Coronary artery (tissue), 2 donors: Measurements from ENCODE around the gene DPH2.

Source experiments
- DNase-seq: peaks from one replicate; pipeline ENCODE4 v3.0.0-alpha.2; 2017; ENCODE audit warnings: low spot score
- H3K27ac ChIP-seq, 2 donors: fragments of 200-600 bp; sonication (generic); one replicate each; pipeline ENCODE4 v1.5.1; 2016 to 2019
- H3K4me3 ChIP-seq: fragments of 200-600 bp; sonication (generic); 2 replicates; pipeline ENCODE4 v1.5.1; 2016; ENCODE audit warnings: mild to moderate bottlenecking, moderate library complexity
- TF ChIP-seq, protein P1 (sequence below): fragments of 200-600 bp; sonication (generic); IDR thresholded peaks from one replicate; pipeline ENCODE4 v1.5.1; 2019; ENCODE audit warnings: antibody characterized with exemption

Gene DPH2

DNA sequence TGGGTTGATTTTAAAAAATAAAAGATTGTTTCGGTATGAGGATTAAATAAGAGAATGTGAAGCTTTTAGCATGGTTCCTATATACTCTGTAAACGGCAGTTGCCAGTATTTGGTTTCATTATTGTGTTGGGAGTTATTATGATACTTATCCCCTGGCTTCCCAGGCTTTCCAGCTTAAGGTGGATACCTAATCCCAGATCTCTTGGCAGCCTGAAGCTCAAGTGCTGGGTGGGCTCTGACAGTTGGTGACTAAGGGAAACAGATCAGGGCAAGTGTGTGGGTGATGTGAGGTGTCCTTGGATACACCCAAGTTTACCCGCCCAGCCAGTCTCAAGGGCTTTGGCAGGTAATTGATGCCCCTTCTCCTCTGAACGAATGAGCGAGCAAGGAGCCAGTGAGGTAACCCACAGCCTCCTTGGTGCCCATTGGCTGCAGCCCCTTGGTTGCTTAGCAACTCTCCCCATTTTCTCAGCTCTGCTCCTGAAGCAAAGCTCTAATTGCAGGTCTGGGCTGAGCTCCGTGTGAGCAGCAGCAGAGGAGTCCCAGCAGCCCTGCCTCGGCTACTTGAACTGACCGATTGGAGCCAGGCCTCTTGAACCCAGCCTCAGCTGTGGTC, 17.0 kb upstream of the DPH2 start:
- Histone ChIP-seq H3K27ac (no peak overlapping the region), H3K4me3 (no peak overlapping the region)
- no peak for DNase-seq
- TF ChIP-seq, protein P1, sequence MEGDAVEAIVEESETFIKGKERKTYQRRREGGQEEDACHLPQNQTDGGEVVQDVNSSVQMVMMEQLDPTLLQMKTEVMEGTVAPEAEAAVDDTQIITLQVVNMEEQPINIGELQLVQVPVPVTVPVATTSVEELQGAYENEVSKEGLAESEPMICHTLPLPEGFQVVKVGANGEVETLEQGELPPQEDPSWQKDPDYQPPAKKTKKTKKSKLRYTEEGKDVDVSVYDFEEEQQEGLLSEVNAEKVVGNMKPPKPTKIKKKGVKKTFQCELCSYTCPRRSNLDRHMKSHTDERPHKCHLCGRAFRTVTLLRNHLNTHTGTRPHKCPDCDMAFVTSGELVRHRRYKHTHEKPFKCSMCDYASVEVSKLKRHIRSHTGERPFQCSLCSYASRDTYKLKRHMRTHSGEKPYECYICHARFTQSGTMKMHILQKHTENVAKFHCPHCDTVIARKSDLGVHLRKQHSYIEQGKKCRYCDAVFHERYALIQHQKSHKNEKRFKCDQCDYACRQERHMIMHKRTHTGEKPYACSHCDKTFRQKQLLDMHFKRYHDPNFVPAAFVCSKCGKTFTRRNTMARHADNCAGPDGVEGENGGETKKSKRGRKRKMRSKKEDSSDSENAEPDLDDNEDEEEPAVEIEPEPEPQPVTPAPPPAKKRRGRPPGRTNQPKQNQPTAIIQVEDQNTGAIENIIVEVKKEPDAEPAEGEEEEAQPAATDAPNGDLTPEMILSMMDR: no peak

DNA sequence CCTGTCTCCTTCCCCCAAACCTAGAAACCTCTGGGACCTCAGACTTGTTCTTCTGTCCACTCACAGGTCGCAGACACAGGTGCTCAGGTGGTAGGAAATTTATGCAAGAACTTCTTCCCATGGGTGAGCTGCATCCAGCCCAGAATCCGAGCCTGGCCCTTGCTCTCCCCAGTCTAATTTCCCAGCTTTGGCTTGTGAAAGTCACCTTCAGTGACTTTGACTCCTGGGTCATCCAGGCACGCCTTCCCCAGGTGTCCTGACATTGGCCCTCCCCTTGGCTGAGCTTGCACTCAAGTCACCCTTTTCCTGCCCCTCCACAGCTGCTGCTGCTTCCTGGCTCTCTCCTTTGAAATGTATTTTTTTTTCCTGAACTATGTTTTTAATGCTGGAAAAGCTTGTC, 16.4 kb upstream of the DPH2 start:
- H3K4me3 ChIP-seq: no peak overlapping the region
- no peak overlapping the region for H3K27ac ChIP-seq
- TF ChIP-seq, protein P1: no peak
- no peak for DNase-seq

DNA sequence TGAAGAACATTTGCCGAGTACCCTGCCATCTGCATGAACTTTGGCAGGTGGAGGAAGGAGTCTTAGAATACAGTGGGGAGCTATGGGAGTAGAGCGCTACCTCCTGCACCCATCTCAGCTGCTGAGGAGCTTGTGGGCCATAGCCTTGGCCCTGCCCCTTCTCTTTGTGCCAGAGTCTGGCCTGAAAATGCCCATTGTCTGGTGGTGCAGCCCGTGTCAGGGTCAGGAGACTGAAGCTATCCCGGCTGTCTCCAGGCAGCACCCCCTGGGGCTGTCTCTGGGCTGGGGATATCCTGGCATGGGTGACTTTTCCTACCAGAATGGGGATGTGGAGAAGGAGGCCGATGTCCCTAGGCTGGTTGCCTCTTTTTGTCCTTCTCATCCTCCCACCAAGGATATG, 15.8 kb upstream of the DPH2 start:
- no peak for DNase-seq
- H3K4me3 ChIP-seq: no peak overlapping the region
- no peak overlapping the region for H3K27ac ChIP-seq

DNA sequence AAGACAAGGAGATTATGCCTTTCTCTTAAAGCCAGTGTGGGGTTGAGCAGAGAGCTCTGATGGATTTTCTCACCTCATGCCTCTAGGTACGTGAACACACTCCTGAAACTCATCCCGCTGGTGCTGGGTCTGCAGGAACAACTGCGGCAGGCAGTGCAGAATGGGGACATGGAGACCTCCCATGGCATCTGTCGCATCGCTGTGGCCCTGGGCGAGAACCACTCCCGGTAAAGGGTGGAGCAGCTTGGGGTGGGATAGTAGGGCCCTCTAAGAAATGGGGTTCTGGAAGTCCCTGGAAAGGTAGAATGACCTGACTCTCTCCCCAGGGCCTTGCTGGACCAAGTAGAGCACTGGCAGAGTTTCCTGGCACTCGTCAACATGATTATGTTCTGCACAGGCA, 13.6 kb upstream of the DPH2 start:
- DNase-seq: no peak
- no peak overlapping the region for H3K4me3 ChIP-seq
- H3K27ac ChIP-seq: no peak overlapping the region
- TF ChIP-seq, protein P1: no peak

More for the DNA sequence above, 15.8 kb upstream of the DPH2 start:
- TF ChIP-seq, protein P1: no peak

DNA sequence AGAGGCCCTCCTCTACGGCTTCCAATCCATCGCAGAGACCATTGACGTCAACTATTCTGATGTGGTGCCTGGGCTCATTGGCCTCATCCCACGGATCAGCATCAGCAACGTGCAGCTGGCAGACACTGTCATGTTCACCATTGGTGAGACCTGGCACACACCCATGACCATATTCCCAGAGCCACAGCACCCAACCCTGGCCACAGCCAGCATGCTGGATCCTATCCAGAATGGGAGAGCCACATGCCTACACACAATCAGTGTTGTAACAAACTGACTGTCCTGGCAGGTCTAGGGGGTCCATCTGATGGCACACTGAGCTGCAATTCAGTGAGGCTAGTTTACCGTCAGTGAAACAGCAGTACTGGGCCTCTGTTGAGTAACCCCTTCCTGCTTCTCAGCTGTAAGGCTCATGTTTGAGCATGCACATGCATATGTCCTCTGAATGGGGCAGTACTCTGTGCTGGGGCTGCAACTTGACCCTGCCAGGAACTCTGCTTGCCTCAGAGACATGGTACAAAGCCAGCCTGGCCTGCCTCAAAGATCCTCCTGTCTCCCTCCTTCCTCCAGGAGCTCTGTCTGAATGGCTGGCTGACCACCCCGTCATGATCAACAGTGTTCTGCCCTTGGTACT, 12.3 kb upstream of the DPH2 start:
- H3K27ac ChIP-seq: no peak overlapping the region
- DNase-seq: no peak
- no peak overlapping the region for H3K4me3 ChIP-seq
- TF ChIP-seq, protein P1: no peak

DNA sequence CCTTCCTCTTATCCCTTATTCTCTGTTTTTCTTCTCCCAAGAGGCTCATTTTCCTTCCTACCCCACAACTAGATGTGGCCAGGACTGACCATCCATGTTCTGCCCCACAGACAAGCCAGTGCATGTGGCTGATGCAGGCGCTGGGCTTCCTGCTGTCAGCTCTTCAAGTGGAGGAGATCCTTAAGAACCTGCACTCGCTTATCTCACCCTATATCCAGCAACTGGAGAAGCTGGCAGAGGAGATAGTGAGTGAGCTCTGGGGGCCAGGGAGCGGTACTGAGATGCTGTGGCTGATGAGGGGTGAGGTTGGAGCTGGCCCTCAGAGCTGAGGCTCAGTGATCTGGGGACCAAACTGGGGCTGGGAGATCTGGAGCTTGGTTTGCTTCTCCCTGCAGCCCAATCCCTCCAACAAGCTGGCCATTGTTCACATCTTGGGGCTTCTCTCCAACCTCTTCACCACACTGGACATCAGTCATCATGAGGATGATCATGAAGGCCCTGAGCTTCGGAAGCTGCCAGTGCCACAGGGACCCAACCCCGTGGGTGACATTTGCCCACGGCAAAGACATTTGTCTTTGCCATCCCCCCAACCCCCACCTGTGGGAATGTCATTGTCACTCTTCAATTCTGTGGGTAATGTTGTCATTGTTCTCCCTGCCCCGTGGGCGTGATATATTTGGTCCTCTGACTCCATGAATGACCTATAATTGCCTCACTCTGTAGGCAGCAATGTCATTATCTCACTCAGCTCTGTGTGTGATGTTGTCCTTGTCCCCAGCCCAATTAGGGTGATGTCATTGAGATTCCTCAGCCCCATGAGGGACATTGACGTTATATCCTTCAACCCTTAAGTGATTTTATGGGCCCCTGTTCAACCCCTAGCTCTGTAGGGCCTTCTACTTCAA, 11.2 kb upstream of the DPH2 start:
- DNase-seq: no peak
- Histone ChIP-seq H3K4me3 (no peak overlapping the region), H3K27ac (no peak overlapping the region)
- TF ChIP-seq, protein P1: no peak
